Spinal cord (tissue), 10 donors: Measurements from ENCODE around the gene SPDYA. TPM values are rescaled to one million over a fixed set of nuclear protein-coding genes. Genes with fewer than 3 reads are reported as not detected.

Source experiments
- DNase-seq, 6 donors: peaks; one replicate each; pipeline versions ENCODE4 v3.0.0 to v3.0.0-alpha.2; 2013 to 2015; ENCODE audit warnings: low spot score in 6 of 6, low read depth in 4 of 6
- H3K27ac ChIP-seq: one replicate; pipeline ENCODE4 v1.5.1; 2013; ENCODE audit warnings: low read depth, low read length, control low read depth
- H3K27me3 ChIP-seq: one replicate; pipeline ENCODE4 v1.6.1; 2013; ENCODE audit warnings: low read length; ENCODE audit not compliant: control insufficient read depth, insufficient read depth
- H3K36me3 ChIP-seq: one replicate; pipeline ENCODE4 v1.6.1; 2013; ENCODE audit warnings: low read length; ENCODE audit not compliant: control insufficient read depth, insufficient read depth
- H3K4me1 ChIP-seq: one replicate; pipeline ENCODE4 v1.6.1; 2013; ENCODE audit warnings: low read length; ENCODE audit not compliant: control insufficient read depth, insufficient read depth
- H3K4me3 ChIP-seq: one replicate; pipeline ENCODE4 v1.5.1; 2013; ENCODE audit warnings: low read depth, low read length, control low read depth
- H3K9me3 ChIP-seq: one replicate; pipeline ENCODE4 v1.6.1; 2013; ENCODE audit warnings: low read length; ENCODE audit not compliant: control insufficient read depth, insufficient read depth
- WGBS: methylation state at CpG from one replicate; pipeline ENCODE4 v1.1.5; 2013; ENCODE audit warnings: missing lambda C conversion rate; ENCODE audit not compliant: insufficient coverage; 5-methylcytosine and 5-hydroxymethylcytosine counted together
- polyA plus RNA-seq, 2 donors: library from polyadenylated mRNA; unstranded; fragments of 120-200 nt; gene quantifications; one replicate each; pipeline ENCODE4 v1.2.1, GENCODE V29; 2013; ENCODE audit not compliant: insufficient read length in 2 of 2
- total RNA-seq, 2 donors: library from RNA; depleted of rRNA in 1 of 2; stranded (reverse); fragments of 120-200 nt in 1 of 2; fragments of >200 nt in 1 of 2; gene quantifications; one replicate each; pipeline versions ENCODE4 v1.2.3 to v1.2.4, GENCODE V29; 2013 to 2014
- donor health status: healthy.

Gene SPDYA
- total and polyA plus RNA-seq, 4 donors: 1.4 to 3.7 (median 1.9) TPM

DNA sequence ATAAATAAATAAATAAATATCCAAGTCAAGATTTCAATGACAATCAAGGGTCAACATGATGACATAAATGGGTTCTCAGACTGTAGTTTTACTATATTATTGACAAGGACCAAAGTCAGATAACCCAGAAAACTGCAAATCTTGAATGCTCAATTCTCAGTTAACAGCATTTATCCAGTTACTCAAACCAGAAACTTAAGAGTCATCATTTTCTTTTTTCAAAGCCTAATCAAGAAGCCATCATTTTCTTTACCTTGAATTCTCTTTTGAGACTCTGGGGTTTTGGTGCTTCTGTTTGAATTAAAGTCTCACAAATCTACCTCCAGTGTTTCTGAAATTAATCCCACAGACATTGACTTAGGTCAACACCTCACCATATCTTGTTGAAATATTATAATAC is 45.3 kb downstream of the SPDYA start:
- Histone ChIP-seq H3K27me3 (no peaks in the 10 kb centered on the region), H3K27ac (no peak overlapping the region), H3K36me3 (peaks cover 2% of the 10 kb centered on the region), H3K9me3 (no peaks in the 10 kb centered on the region), H3K4me3 (no peak overlapping the region), H3K4me1 (no peaks in the 10 kb centered on the region)
- no peak for DNase-seq

DNA sequence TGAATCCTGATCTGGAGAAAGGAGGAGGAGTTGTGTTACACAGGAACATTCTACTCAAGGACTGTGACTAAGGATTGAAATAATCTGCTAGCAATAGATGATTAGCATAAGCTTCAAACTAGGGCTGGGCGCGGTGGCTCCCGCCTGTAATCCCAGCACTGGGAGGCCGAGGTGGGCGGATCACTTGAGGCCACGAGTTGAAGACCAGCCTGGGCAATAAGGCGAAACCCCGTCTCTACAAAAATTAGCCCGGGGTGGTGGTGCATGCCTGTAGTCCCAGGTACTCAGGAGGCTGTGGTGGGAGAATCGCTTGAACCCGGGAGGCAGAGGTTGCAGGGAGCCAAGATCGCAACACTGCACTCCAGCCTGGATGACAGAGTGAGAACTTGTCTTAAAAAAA is 58.0 kb downstream of the SPDYA start:
- no peak for DNase-seq
- H3K4me3 ChIP-seq: peak overlapping the region; percentile 92
- no peaks in the 10 kb centered on the region for H3K27me3 ChIP-seq
- WGBS: 72% methylated on average over 10 of the region's 12 CpGs
- H3K9me3 ChIP-seq: no peaks in the 10 kb centered on the region
- H3K27ac ChIP-seq: no peak overlapping the region
- peaks cover 3% of the 10 kb centered on the region for H3K36me3 ChIP-seq
- H3K4me1 ChIP-seq: peaks cover 26% of the 10 kb centered on the region

DNA sequence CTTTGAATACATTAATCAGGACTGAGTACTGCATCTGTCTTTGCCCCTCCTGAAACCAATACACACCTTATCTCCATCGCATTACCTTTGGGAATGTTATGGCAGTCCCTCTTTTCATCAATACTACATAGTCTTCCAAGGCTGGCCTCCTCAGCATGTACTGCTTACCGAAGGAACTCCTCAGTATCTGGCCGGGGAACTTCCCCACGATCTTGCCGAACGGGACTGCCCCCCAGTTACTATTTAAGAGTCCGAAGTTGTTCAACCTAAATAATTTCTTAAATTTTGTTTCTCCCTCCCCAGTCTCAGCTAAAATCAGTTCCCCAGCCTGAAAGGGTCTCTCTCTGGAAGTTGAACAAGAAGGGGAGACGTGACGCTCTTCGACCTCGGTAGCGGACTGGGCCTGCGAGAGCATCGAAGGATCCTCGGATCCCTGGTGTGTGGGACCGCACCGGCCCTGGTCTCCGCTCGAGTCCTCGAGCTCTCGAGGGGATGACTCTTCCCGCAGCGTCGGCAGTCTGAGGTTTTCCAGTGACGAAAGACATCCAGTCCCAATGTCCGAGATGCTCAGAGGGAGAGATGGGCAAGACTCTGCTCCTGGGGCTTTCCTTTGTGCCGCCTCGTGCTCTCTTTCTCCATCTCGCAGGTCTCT is 59.0 kb downstream of the SPDYA start:
- Histone ChIP-seq H3K9me3 (no peaks in the 10 kb centered on the region), H3K27ac (peak overlapping the region; percentile 50), H3K36me3 (peaks cover 3% of the 10 kb centered on the region), H3K4me3 (peak overlapping the region; percentile 92), H3K4me1 (peaks cover 26% of the 10 kb centered on the region), H3K27me3 (no peaks in the 10 kb centered on the region)
- WGBS: 0% methylated on average over 28 of the region's 29 CpGs
- DNase-seq: peak in 1 of 6 donors; percentile 15

DNA sequence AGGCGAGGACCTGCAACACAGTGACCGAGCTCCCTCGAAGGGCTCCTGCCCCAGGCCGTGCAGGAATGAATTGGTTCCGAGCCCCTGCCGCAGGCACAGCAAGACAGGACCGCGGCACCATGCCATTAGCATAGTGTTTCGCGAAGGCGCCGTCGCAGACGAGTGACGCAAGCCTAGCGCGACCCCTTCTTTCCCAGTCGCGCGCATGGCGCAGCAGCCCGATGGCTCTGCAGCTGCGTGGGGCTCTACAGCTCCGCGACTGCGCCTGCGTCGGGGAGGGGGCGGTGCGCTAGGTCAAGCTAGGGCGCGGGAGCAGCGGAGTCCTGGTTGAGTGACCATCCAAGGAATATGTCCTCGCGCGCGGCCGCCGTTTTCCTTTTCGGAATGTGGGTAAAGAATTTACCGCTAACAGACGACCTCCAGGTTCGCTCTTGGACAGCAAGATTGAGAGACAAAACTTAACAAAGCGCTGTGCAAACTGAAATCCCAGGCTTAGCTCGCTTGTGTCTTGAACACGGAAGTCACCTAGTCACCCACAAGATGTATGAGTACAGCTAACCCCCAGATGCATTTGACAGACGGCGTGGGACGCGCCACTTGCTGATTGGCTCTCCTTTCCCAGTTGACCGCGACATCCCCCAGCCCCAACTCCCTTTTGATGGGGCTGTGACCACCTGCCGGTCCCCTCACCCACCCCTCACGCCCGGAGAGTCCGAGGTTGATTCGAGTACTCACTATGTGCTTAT is 59.7 kb downstream of the SPDYA start, which contains the start of gene TRMT61B:
TSS of gene TRMT61B (minus strand) at position 164 of the 746 bp plus-strand sequence. CDS start at position 132, 32 bp downstream.
- peaks cover 26% of the 10 kb centered on the region for H3K4me1 ChIP-seq
- H3K27ac ChIP-seq: peak within 1 kb of the TSS; percentile 64
- no peaks in the 10 kb centered on the region for H3K9me3 ChIP-seq
- peaks cover 3% of the 10 kb centered on the region for H3K36me3 ChIP-seq
- under 1% methylated on average over 46 of the region's 57 CpGs for WGBS
- peak within 1 kb of the TSS; percentile 92 for H3K4me3 ChIP-seq
- peak; percentile 87 to 98 (median 94) for DNase-seq
- H3K27me3 ChIP-seq: no peaks in the 10 kb centered on the region

DNA sequence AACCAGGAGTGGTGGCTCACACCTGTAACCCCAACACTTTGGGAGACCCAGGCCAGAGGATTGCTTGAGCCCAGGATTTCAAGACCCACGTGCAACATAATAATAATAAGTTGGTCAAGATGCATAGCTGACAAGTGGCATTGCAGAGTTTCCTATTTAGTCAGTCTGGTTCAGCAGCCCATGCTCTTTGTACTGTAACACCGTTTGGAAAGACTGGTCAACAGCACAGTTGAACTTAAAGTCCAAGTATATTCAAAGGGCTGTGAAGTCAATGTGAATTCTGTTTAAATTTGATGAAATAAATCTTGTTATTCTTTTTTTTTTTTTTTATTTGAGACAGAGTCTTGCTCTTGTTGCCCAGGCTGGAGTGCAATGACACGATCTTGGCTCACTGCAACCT is 61.0 kb downstream of the SPDYA start:
- peaks cover 4% of the 10 kb centered on the region for H3K27me3 ChIP-seq
- H3K36me3 ChIP-seq: peaks cover 3% of the 10 kb centered on the region
- H3K9me3 ChIP-seq: no peaks in the 10 kb centered on the region
- H3K4me3 ChIP-seq: no peak overlapping the region
- H3K4me1 ChIP-seq: peaks cover 26% of the 10 kb centered on the region
- no peak overlapping the region for H3K27ac ChIP-seq
- DNase-seq: no peak
- WGBS: no CpG with 5 or more reads among the region's 3 CpGs

DNA sequence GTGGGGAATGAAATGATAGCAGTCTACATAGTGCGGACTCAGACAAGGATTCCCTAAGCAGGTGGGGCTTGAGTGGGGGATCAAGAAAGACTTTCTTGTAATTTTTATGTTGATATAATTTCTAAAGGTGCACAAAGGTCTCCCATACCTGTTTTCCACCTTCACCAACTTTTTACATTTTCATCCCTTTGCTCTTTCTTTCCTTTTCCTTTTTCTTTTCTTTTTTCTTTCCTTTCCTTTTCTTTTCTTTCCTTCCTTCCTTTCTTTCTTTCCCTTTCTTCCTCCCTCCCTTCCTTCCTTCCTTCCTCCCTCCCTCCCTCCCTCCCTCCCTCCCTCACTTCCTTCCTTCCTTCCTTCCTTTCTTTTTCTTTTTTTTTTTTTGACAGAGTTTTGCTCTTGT is 69.6 kb downstream of the SPDYA start:
- DNase-seq: no peak
- no peak overlapping the region for H3K4me3 ChIP-seq
- no peaks in the 10 kb centered on the region for H3K36me3 ChIP-seq
- H3K4me1 ChIP-seq: no peaks in the 10 kb centered on the region
- no peak overlapping the region for H3K27ac ChIP-seq
- WGBS: no CpG with 5 or more reads among the region's 1 CpG
- H3K9me3 ChIP-seq: no peaks in the 10 kb centered on the region
- peaks cover 10% of the 10 kb centered on the region for H3K27me3 ChIP-seq

DNA sequence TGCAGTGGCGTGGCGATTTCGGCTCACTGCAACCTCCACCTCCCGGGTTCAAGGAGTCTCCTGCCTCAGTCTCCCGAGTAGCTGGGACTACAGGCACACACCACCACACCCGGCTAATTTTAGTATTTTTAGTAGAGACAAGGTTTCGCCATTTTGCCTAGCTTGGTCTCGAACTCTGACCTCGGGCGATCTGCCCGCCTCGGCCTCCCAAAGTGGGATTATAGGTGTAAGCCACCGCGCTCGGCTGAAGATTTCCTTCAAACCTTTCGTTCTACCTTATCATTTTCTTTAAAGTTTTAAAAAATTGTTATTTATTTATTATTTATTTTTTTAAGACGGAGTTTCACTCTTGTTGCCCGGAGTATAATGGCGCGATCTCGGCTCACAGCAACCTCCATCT is 82.9 kb downstream of the SPDYA start:
- peaks cover 6% of the 10 kb centered on the region for H3K4me1 ChIP-seq
- H3K27ac ChIP-seq: no peak overlapping the region
- no peaks in the 10 kb centered on the region for H3K9me3 ChIP-seq
- H3K4me3 ChIP-seq: no peak overlapping the region
- H3K36me3 ChIP-seq: no peaks in the 10 kb centered on the region
- DNase-seq: no peak
- no CpG with 5 or more reads among the region's 21 CpGs for WGBS
- H3K27me3 ChIP-seq: peaks cover 2% of the 10 kb centered on the region

DNA sequence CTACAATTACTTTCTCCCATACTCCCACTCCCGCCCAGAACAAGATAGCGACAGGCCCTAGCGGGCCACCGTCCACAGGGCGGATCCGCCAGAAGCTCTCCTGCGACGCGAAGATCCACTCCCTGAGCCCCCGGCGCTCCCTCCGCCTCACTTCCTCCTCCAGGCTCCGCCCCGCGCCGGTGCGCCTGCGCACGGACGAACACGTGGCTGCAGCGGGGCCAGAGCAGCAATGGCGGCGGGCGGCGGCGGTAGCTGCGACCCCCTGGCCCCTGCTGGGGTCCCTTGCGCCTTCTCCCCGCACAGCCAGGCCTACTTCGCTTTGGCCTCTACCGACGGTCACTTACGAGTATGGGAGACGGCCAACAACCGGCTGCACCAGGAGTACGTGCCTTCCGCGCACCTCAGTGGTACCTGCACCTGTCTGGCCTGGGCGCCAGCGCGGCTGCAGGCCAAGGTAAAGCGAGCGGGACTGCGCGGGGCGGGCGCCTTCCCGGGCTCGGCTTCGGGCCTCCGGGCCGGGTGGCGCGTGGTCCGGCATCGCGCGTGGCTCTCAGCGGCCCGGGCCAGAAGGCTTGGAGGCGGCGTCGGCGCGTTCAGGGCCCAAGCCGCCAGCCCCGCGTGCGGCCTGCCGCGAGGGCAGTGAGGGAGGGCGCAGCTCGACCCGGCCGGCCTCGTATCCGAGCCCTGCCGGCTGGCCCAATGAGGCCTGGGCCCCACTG is 84.0 kb downstream of the SPDYA start, which contains the start of gene WDR43:
TSS of gene WDR43 (plus strand) at position 198 of the 719 bp plus-strand sequence. CDS start at position 230, 32 bp downstream.
- Histone ChIP-seq H3K4me3 (peak within 1 kb of the TSS; percentile 84), H3K27ac (peak within 1 kb of the TSS; percentile 40)
- under 1% methylated on average over 79 of the region's 79 CpGs for WGBS

DNA sequence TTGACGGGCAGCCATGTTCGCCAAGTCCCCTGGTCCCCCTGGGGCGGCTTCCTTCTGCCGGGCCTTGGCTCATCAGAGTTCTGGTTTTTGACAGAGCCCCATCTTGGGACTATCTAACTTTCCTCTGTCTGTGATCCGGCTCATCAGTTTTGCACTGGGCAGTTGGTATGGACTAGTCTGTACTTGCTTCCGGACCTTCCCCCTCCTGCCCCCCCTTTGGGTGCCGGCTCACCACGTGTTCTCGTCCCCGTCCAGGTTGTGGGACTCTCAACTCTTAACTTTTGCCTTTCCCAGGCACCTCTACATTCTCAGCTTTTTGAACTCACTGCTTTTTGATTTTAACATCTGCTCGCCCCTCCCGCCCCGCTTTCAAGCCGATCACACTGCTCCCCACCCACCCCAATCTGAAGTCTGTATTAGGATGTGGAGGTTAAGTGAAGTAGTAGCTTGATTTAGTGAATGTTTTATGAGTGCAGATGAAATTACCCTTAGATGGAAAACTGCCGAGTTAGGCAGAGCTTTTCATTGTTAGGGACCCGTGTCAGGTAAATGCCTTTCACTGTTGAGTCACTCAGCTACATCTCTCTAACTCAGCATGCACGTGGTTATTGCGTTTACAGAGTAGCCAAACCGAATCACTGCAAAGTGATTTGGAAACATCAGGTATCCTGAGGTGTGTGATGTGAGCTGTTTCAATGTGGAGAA is 84.7 kb downstream of the SPDYA start:
- Histone ChIP-seq H3K36me3 (no peaks in the 10 kb centered on the region), H3K27ac (no peak overlapping the region), H3K4me3 (peak overlapping the region; percentile 84), H3K9me3 (no peaks in the 10 kb centered on the region), H3K4me1 (peaks cover 6% of the 10 kb centered on the region), H3K27me3 (no peaks in the 10 kb centered on the region)
- DNase-seq: peak in 1 of 6 donors; percentile 11
- WGBS: 2% methylated on average over 12 of the region's 19 CpGs

More for the DNA sequence above, 84.0 kb downstream of the SPDYA start, which contains the start of gene WDR43:
- DNase-seq: peak; percentile 87 to 100 (median 96)
- H3K36me3 ChIP-seq: no peaks in the 10 kb centered on the region
- no peaks in the 10 kb centered on the region for H3K9me3 ChIP-seq
- H3K4me1 ChIP-seq: peaks cover 6% of the 10 kb centered on the region
- H3K27me3 ChIP-seq: peaks cover 2% of the 10 kb centered on the region
